DMS114 treated with DMSO at 0.1 percent for 48 hours (cell line): ENCODE results near the gene AKIRIN1.
"Not testable (repeated sequence)": the region's sequence is repeated elsewhere in the genome, so short reads cannot be mapped to it uniquely, and the experiment has no call there.

Source experiments
- DNase-seq: peaks from one replicate; lab custom pipeline; 2025; ENCODE audit not compliant: unreplicated experiment; lab: John Stamatoyannopoulos, UW

The AKIRIN1 gene

GRCh38 chr1:39044762-39045161 lies 53.7 kb downstream of the AKIRIN1 start:
- DNase-seq = no peak

- DNase-seq = no peak
These were observed 54.2 kb downstream of the AKIRIN1 start for GRCh38 chr1:39045231-39045630.

DNA sequence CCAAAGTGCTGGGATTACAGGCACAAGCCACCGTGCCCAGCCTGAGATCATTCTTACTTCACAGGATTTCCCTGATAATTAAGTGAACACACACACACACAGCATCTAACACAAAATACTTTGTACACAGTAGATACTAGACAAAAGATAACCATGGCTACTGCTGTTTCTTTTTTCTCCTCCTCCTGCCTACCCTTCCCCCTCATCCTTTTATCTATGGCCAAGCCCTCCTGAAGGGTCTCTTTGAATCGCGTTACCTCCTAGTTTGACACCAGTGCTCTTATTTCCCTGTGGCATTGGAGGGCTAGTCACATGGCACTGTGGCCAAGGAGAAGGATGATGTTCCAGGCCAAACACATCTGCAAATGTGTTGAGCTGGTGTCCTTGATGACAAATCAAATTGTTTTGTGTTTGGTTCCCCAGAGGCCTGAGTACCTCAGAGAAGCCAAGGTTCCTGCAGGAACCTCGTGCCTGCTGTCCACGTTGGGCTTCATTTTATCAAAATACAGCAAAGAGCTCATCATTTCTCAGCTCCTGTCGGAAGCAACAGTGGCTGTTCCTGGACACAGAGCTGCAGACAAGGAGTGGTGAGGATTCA lies 55.6 kb downstream of the AKIRIN1 start:
- DNase-seq = no peak

GRCh38 chr1:39047374-39048229 lies 56.5 kb downstream of the AKIRIN1 start:
- no peak for DNase-seq

GRCh38 chr1:39048745-39049370 lies 57.8 kb downstream of the AKIRIN1 start:
- no peak for DNase-seq

DNA sequence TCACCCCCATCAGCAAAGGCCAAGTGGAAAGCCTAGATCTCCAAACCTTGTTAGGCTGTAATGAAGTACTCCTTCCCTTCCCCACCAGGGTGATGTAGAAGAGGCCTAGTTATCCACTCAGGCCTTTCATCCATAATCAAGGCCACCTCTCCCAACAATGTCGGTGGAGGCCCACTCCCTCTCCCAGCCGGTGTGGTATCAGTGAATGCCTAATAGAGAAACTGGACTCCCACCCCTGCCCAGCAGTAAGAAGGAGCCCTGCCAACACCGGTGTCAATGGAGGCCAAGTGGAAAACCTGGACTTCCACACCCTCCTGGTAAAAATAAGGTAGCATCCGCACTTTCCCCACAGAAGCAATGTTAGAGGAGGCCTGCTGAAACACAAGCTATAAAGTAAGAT lies 58.9 kb downstream of the AKIRIN1 start:
- DNase-seq = no peak

DNA sequence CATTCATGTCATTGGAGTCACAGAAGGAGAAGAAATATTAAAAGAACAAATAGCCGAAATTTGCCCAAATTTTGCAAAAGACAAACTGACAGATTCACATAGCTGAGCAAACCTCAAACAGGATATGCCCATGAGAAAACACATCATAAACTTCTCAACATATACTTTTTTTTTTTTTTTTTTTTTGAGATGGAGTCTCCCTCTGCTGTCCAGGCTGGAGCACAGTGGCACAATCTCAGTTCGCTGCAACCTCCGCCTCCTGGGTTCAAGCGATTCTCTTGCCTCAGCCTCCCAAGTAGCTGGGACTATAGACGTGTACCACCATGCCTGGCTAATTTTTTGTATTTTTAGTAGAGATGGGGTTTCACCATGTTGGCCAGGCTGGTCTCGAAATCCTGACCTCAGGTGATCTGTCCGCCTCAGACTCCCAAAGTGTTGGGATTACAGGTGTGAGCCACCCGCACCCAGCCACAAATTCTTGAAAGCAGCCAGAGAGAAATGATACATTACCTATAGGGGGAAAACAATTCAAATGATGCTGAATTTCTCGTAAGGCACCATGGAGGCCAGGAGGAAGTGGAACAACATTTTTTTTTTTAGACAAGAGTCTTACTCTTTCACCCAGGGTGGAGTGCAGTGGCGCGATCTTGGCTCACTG lies 60.2 kb downstream of the AKIRIN1 start:
- DNase-seq = not testable (repeated sequence)

- DNase-seq = no peak
These were observed 60.9 kb downstream of the AKIRIN1 start for GRCh38 chr1:39051956-39052355.

DNA sequence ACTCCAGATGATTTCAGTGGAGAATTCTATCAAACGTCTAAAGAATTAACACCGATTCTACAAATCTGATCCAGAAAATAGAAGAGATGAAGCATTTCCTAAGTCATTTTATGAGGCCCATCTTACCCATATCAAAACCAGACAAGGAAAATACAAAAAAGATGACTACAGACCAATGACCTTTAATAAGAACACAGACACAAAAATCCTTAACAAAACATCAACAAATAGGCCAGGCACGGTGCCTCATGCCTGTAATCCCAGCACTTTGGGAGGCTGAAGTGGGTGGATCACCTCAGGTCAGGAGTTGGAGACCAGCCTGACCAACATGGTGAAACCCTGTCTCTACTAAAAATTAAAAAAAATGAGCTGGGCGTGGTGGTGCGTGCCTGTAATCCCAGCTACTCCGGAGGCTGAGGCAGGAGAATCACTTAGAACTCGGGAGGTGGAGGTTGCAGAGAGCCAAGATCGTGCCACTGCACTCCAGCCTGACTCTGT lies 64.2 kb downstream of the AKIRIN1 start:
- DNase-seq = not testable (repeated sequence)
